GM12873 (cell line): ENCODE data around the gene SFXN5.

Experiments
- TF ChIP-seq, protein P1 (sequence below): IDR thresholded peaks from 2 replicates; pipeline ENCODE4 v1.5.1; 2012; ENCODE audit warnings: low read depth, mild to moderate bottlenecking, moderate library complexity, low read length, control low read depth; ENCODE audit not compliant: insufficient read depth; ENCODE audit errors: missing control alignments

The SFXN5 gene

DNA sequence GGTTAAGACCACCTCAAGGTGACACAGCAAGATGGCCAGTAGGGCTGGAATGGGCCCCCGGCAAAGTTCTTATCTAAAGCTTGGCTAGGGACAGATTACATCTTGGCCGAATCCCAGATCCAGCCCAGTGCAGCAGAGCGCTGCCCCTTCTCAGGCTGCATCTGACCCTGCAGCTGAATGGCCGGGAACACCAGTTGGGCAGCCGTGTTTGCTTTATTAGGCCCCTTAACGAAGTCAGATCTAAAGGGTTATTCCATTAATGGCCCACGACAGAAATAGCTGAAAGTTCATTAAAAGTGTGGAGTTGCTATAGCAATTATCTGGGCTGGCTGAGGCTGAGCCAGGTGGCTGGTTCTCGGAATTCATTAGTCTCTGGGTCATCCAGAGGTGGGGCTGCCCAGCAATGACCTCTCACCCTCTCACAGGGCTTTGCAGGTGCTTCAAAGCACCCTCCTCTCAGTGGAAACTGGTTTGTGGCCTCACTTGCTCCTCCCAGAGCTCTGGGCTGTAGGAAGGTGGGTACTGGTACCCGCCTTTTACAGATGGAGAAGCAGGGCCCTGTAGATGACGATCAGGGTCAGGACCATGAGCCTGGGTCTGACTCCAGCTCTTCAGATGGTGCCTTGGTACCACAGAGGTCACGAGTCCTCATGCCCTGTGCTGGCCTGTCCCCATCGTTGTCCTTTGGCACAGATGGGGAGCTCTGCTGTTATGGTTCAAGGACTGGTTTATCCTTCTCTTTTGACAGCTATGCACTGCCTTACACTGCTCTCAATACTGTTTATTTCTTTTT is 85.4 kb downstream of the SFXN5 start:
- TF ChIP-seq, protein P1, sequence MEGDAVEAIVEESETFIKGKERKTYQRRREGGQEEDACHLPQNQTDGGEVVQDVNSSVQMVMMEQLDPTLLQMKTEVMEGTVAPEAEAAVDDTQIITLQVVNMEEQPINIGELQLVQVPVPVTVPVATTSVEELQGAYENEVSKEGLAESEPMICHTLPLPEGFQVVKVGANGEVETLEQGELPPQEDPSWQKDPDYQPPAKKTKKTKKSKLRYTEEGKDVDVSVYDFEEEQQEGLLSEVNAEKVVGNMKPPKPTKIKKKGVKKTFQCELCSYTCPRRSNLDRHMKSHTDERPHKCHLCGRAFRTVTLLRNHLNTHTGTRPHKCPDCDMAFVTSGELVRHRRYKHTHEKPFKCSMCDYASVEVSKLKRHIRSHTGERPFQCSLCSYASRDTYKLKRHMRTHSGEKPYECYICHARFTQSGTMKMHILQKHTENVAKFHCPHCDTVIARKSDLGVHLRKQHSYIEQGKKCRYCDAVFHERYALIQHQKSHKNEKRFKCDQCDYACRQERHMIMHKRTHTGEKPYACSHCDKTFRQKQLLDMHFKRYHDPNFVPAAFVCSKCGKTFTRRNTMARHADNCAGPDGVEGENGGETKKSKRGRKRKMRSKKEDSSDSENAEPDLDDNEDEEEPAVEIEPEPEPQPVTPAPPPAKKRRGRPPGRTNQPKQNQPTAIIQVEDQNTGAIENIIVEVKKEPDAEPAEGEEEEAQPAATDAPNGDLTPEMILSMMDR = no peak

DNA sequence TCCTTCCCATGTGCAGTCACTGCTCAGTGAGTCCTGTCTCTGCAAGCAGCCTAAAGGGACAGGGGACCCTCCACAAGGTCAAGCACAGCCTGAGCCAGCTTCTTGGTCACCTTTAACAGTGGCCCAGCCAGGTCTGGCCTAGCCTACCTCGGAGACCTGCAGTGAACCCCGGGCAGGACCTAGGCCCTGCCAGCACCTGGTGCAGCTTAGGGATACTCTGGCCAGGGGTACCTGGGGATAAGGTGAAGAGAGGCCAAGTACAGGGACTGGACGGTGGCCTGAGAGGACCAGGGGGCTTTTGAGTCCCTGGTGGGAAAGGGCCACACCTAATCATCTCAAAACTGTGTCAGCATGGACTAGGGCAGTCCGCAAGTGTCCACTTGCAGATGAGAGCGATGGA is 86.4 kb downstream of the SFXN5 start:
- TF ChIP-seq, protein P1 = no peak

DNA sequence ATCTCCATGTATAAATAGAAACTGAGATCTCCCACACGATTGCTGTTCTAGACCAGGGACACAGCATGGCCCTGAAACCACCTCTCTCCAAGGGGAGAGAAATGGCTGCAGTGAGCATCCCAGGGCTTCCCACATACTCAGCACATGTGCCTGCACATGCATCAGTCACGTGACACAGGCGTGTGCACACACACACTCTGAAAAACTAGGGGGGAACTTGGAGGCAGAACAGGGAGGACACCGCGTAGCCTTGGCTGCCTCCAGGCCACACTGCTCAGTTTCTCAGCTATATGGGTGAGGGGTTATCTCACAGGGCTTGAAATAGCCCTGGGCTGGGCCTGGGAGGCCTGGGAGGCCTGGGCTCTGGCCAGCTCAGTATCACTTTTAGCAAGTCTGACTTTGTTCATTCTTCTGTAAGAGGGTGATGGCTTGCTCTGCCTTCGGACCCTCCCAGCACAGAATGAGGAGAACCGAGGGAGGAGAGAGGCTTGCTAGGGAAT is 87.3 kb downstream of the SFXN5 start:
- TF ChIP-seq, protein P1 = no peak

DNA sequence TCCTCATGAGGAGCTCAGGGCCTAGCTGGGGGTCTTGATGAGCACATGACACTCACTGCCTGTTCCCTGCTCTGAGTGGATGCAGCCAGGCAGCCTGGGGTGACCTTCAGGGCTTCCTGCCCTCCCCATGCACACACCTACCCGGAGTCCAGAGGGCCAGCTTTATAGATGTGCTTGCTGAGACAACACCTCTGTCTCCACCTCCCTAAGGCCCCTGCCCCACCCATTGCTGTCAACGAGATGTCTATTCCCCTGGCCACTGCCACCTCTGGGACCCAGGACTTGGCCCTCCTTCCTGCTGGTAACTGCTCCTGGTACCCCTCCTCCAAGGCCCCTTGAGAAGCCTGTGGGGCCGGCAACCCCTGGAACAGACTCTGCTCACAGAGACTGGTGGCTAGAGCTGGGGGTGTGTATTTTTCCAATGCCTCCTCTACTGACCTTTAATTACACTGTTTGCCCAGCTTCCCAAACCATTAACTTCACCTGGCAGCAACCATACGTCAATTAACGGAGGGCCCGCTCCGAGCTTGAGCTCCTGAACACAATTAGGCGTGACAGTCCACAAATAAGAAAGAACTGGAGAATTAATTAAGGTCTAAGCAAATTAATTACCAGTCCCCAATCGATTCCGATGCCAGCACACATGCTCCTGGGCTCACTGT is 87.9 kb downstream of the SFXN5 start:
- TF ChIP-seq, protein P1 = no peak

DNA sequence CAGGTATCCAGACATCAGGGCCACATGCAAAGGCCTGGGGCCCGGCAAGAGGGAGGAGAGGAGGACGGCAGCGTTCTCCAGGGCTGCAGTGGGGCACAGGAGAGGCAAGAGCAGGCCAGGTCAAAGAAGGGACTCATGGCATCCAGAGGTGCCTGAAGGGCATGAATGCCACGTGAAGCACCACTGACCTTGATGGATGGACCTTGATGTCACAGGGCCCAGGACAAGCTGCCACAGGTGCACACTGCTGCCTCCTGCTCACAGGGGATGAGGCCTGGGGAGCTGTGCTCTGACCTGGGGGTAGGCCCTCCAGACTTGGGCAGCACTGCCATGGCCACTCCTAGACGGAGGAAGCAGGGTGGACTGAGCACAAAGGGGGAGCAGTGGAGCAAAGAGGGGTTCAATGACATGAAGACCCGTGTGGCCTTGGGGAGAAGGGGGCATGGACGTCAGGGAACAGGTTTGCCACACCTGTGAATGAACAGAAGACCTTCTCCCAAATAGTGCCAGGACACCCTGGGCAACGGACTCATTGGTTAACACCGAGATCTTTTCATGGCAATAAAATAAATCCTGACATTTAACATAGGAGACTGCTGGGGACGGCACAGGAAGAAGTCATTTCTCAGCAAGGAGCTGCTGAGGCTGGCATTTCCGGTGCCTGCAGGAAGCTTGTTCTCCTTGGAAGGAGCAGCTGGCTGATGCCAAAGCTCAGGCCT is 88.6 kb downstream of the SFXN5 start:
- TF ChIP-seq, protein P1 = no peak

DNA sequence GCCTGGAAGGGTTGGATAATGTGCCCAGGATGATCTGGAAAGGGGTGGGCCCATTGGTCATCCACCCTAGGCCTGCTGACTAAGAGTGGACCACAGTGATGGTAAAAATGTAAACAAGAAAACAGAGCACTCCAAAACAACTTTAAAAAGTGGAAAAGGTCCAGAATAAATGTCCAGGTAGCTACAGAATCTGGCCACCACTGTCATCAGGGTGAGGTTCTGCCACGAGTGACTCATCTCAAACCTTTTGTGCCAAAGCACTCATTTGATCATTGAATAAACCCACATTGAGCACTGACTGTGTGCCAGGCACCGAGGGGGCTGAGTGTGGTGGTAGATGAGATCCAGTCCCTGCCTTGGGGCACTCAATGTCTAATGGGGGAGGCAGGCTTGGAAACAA is 89.3 kb downstream of the SFXN5 start:
- TF ChIP-seq, protein P1 = no peak

DNA sequence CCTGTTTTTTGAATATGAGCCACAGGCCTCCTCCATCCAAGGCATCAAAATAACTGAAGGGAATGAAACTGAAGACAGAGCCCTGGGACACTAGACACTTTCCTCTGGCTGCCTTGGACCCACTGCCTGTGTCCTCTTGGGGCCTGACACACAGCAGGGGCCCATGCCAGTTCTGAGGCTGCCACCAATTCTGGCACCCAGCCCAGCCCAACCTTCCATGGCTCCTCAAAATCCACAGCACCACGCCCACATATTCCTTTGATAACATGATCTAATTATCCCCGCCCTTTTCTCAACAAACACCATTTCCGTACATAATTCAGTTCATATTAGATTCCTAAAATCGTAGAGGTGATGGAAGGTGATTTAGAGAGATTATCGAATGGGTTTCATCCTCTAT is 90.0 kb downstream of the SFXN5 start:
- TF ChIP-seq, protein P1 = no peak
